H9 (cell line): ENCODE data around the gene ZC3H10. TPM values are rescaled to one million over a fixed set of nuclear protein-coding genes. Genes with fewer than 3 reads are reported as not detected.

Experiments used
- DNase-seq: peaks from one replicate; pipeline ENCODE4 v3.0.0-alpha.2; 2017
- H2AFZ ChIP-seq: one replicate; pipeline ENCODE4 v1.6.1; 2013; ENCODE audit warnings: mild to moderate bottlenecking, low read length, control low read depth, moderate library complexity
- H2AK5ac ChIP-seq: 2 replicates; pipeline ENCODE4 v1.6.1; 2013; ENCODE audit warnings: low read length, control low read depth, mixed read lengths; ENCODE audit not compliant: insufficient read length
- H2BK120ac ChIP-seq: one replicate; pipeline ENCODE4 v1.6.1; 2013; ENCODE audit warnings: low read depth, mild to moderate bottlenecking, low read length, control low read depth, inconsistent platforms; ENCODE audit not compliant: poor library complexity, severe bottlenecking
- H2BK12ac ChIP-seq: 2 replicates; pipeline ENCODE4 v1.6.1; 2013; ENCODE audit warnings: low read length, control low read depth, mixed read lengths, low read depth; ENCODE audit not compliant: insufficient read length
- H2BK15ac ChIP-seq: 2 replicates; pipeline ENCODE4 v1.6.1; 2013; ENCODE audit warnings: low read depth, low read length, control low read depth
- H2BK20ac ChIP-seq: one replicate; pipeline ENCODE4 v1.6.1; 2013; ENCODE audit warnings: low read depth, mild to moderate bottlenecking, low read length, control low read depth, inconsistent platforms; ENCODE audit not compliant: poor library complexity, severe bottlenecking
- H2BK5ac ChIP-seq: 2 replicates; pipeline ENCODE4 v1.6.1; 2013; ENCODE audit warnings: low read length, control low read depth, mixed read lengths; ENCODE audit not compliant: insufficient read length
- H3K14ac ChIP-seq: 2 replicates; pipeline ENCODE4 v1.6.1; 2013; ENCODE audit warnings: low read length, control low read depth; ENCODE audit not compliant: insufficient read depth
- H3K18ac ChIP-seq: 2 replicates; pipeline ENCODE4 v1.6.1; 2013; ENCODE audit warnings: low read depth, mild to moderate bottlenecking, mixed read lengths, low read length, control low read depth; ENCODE audit not compliant: insufficient read length
- H3K23ac ChIP-seq: 2 replicates; pipeline ENCODE4 v1.6.1; 2013; ENCODE audit warnings: low read length, control low read depth, mixed read lengths, low read depth; ENCODE audit not compliant: insufficient read length
- H3K23me2 ChIP-seq: 2 replicates; pipeline ENCODE4 v1.6.1; 2013; ENCODE audit warnings: low read depth, mild to moderate bottlenecking, mixed read lengths, low read length, control low read depth; ENCODE audit not compliant: insufficient read length, poor library complexity, severe bottlenecking
- H3K27ac ChIP-seq: 2 replicates; pipeline ENCODE4 v1.5.1; 2013; ENCODE audit warnings: low read length, control low read depth, mixed read lengths, low read depth; ENCODE audit not compliant: insufficient read length
- H3K27me3 ChIP-seq: 2 replicates; pipeline ENCODE4 v1.6.1; 2013; ENCODE audit warnings: low read length, control low read depth, inconsistent platforms; ENCODE audit not compliant: insufficient read depth
- H3K4ac ChIP-seq: 2 replicates; pipeline ENCODE4 v1.6.1; 2013; ENCODE audit warnings: low read depth, mild to moderate bottlenecking, control low read depth, inconsistent platforms, low read length, moderate library complexity
- H3K4me1 ChIP-seq: 2 replicates; pipeline ENCODE4 v1.6.1; 2013; ENCODE audit warnings: low read length, control low read depth, inconsistent platforms; ENCODE audit not compliant: insufficient read depth
- H3K4me2 ChIP-seq: 2 replicates; pipeline ENCODE4 v1.6.1; 2013; ENCODE audit warnings: low read length, control low read depth, mixed read lengths; ENCODE audit not compliant: insufficient read length, insufficient read depth
- H3K56ac ChIP-seq: 2 replicates; pipeline ENCODE4 v1.6.1; 2013; ENCODE audit warnings: low read depth, mild to moderate bottlenecking, mixed read lengths, low read length, control low read depth; ENCODE audit not compliant: insufficient read length
- H3K79me1 ChIP-seq: 2 replicates; pipeline ENCODE4 v1.6.1; 2013; ENCODE audit warnings: low read depth, mild to moderate bottlenecking, moderate library complexity, low read length, control low read depth, inconsistent platforms; ENCODE audit not compliant: insufficient read depth, poor library complexity, severe bottlenecking
- H3K79me2 ChIP-seq: 2 replicates; pipeline ENCODE4 v1.6.1; 2013; ENCODE audit warnings: low read length, control low read depth, inconsistent platforms; ENCODE audit not compliant: insufficient read depth
- H3K9ac ChIP-seq: 2 replicates; pipeline ENCODE4 v1.6.1; 2013; ENCODE audit warnings: low read length, control low read depth, mixed read lengths; ENCODE audit not compliant: insufficient read length; ENCODE audit errors: extremely low read depth
- H3K9me3 ChIP-seq: one replicate; pipeline ENCODE4 v1.6.1; 2013; ENCODE audit warnings: low read depth, low read length, inconsistent platforms; ENCODE audit not compliant: control insufficient read depth
- H3T11ph ChIP-seq: one replicate; pipeline ENCODE4 v1.6.1; 2013; ENCODE audit warnings: mild to moderate bottlenecking, low read length, control low read depth, inconsistent platforms
- H4K20me1 ChIP-seq: one replicate; pipeline ENCODE4 v1.6.1; 2013; ENCODE audit not compliant: control insufficient read depth, insufficient read length, insufficient read depth
- H4K5ac ChIP-seq: 2 replicates; pipeline ENCODE4 v1.6.1; 2013; ENCODE audit warnings: low read depth, mild to moderate bottlenecking, mixed read lengths, low read length, control low read depth; ENCODE audit not compliant: insufficient read length
- H4K8ac ChIP-seq: replicated peaks from 2 replicates; pipeline ENCODE4 v1.6.1; 2013; ENCODE audit warnings: low read length, control low read depth, mixed read lengths, low read depth; ENCODE audit not compliant: insufficient read length
- H4K91ac ChIP-seq: 2 replicates; pipeline ENCODE4 v1.6.1; 2013; ENCODE audit warnings: low read depth, mild to moderate bottlenecking, moderate library complexity, mixed read lengths, low read length, control low read depth; ENCODE audit not compliant: insufficient read length
- H3K27ac Mint-ChIP-seq, 3 experiments: 2 replicates in 2 of 3; 3 replicates in 1 of 3; pipeline ENCODE4 v1.8.0; 2020 to 2021; ENCODE audit warnings: mixed read lengths in 3 of 3, mild to moderate bottlenecking in 1 of 3, moderate library complexity in 1 of 3
- H3K27me3 Mint-ChIP-seq: 2 replicates; pipeline ENCODE4 v1.8.0; 2021; ENCODE audit warnings: low read depth, mild to moderate bottlenecking, moderate library complexity, mixed read lengths
- H3K36me3 Mint-ChIP-seq, 3 experiments: 2 replicates in 2 of 3; 3 replicates in 1 of 3; pipeline ENCODE4 v1.8.0; 2020 to 2021; ENCODE audit warnings: low read depth in 3 of 3, mixed read lengths in 3 of 3; ENCODE audit not compliant: insufficient read depth in 1 of 3
- H3K4me1 Mint-ChIP-seq, 2 experiments: 2 replicates each; pipeline ENCODE4 v1.8.0; 2020; ENCODE audit warnings: mixed read lengths in 2 of 2
- H3K4me3 Mint-ChIP-seq, 2 experiments: 2 replicates in 1 of 2; 3 replicates in 1 of 2; pipeline ENCODE4 v1.8.0; 2020 to 2021; ENCODE audit warnings: mild to moderate bottlenecking in 2 of 2, mixed read lengths in 2 of 2, moderate library complexity in 1 of 2
- H3K9me3 Mint-ChIP-seq, 2 experiments: 2 replicates in 1 of 2; 3 replicates in 1 of 2; pipeline ENCODE4 v1.8.0; 2020; ENCODE audit warnings: mild to moderate bottlenecking in 2 of 2, mixed read lengths in 2 of 2, moderate library complexity in 1 of 2
- WGBS: extraction: QIAGEN DNeasy Blood & Tissue Kit; methylation state at CpG from one replicate; pipeline ENCODE4 v1.1.7; 2013; ENCODE audit warnings: missing lambda C conversion rate, low lambda C conversion rate, mixed read lengths; ENCODE audit not compliant: insufficient read length; ENCODE audit errors: extremely low coverage; 5-methylcytosine and 5-hydroxymethylcytosine counted together
- total RNA-seq: library from RNA; stranded (reverse); gene quantifications from 2 replicates; pipeline ENCODE4 v1.2.1, GENCODE V29; 2021
- TF ChIP-seq, protein P1 (sequence below): fragments of 200-600 bp; sonication (generic); conservative IDR thresholded peaks from 3 replicates; pipeline ENCODE4 v1.8.0; 2021; ENCODE audit warnings: antibody characterized with exemption, mild to moderate bottlenecking

The ZC3H10 gene
- total RNA-seq, 1 experiment from 2014 or later = 9.4 TPM

DNA sequence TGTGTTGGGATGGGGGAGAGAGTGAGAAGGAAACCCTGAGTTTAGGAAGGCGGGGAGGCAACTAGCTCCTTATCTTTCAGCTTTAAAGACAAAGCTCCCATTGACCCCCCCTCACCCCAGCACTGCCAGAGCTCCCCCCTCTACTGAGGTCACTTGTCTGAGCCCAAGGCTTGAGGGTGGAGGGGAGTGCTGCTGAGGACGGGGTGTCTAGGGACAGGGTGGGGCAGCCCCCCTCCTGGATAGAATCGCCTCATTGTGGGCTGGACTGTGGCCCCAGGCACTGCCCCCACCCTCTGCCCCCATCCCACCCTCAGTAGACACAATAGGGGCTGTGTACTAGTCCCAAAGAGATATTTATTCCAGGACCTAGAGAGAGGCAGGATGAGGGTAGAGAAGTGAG is 35.1 kb upstream of the ZC3H10 start:
- Histone ChIP-seq H2AK5ac (no peak overlapping the region), H3K14ac (no peak overlapping the region), H4K5ac (no peak overlapping the region), H3K27ac (no peak overlapping the region), H4K20me1 (no peaks in the 10 kb centered on the region), H4K91ac (no peak overlapping the region), H2BK5ac (no peak overlapping the region), H2BK12ac (no peak overlapping the region), H3K9me3 (no peaks in the 10 kb centered on the region), H3K9ac (no peak overlapping the region), H3K79me2 (peaks cover 7% of the 10 kb centered on the region; the same call in 1 of the 2 replicates), H3K18ac (no peak overlapping the region), H3K4ac (no peak overlapping the region), H4K8ac (no peak overlapping the region), H3K79me1 (no peaks in the 10 kb centered on the region), H2BK15ac (no peak overlapping the region), H3K23ac (no peak overlapping the region), H2BK20ac (no peak overlapping the region), H3K27me3 (no peaks in the 10 kb centered on the region; the same call in 1 of the 2 replicates), H3K4me2 (no peak overlapping the region), H3K23me2 (peaks cover 13% of the 10 kb centered on the region), H3T11ph (no peak overlapping the region), H2AFZ (no peak overlapping the region), H3K4me1 (0 out of 2 replicates have a peak, but pooled peaks cover 4% of the 10 kb centered on the region), H3K56ac (no peak overlapping the region), H2BK120ac (no peak overlapping the region)
- Mint-ChIP-seq H3K27ac (no peak overlapping the region), H3K4me3 (no peak overlapping the region), H3K36me3 (peaks cover 25 to 42% (median 39%) of the 10 kb centered on the region in 3 experiments), H3K9me3 (no peaks in the 10 kb centered on the region), H3K27me3 (no peaks in the 10 kb centered on the region), H3K4me1 (peaks cover 19 to 25% of the 10 kb centered on the region in 2 experiments)
- no peak for DNase-seq
- TF ChIP-seq, protein P1, sequence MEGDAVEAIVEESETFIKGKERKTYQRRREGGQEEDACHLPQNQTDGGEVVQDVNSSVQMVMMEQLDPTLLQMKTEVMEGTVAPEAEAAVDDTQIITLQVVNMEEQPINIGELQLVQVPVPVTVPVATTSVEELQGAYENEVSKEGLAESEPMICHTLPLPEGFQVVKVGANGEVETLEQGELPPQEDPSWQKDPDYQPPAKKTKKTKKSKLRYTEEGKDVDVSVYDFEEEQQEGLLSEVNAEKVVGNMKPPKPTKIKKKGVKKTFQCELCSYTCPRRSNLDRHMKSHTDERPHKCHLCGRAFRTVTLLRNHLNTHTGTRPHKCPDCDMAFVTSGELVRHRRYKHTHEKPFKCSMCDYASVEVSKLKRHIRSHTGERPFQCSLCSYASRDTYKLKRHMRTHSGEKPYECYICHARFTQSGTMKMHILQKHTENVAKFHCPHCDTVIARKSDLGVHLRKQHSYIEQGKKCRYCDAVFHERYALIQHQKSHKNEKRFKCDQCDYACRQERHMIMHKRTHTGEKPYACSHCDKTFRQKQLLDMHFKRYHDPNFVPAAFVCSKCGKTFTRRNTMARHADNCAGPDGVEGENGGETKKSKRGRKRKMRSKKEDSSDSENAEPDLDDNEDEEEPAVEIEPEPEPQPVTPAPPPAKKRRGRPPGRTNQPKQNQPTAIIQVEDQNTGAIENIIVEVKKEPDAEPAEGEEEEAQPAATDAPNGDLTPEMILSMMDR = no peak
- WGBS = no CpG with 5 or more reads among the region's 3 CpGs
